HG02973 (cell line): Measurements from ENCODE around the gene RGS7.
"Not testable (repeated sequence)": the region's sequence is repeated elsewhere in the genome, so short reads cannot be mapped to it uniquely, and the experiment has no call there.

ENCODE experiments used
- ATAC-seq: cut with Tn5 transposase; IDR thresholded peaks from one replicate; pipeline ENCODE4 v1.9.1; 2021; ENCODE audit warnings: moderate library complexity; ENCODE audit not compliant: unreplicated experiment

RGS7 gene

DNA sequence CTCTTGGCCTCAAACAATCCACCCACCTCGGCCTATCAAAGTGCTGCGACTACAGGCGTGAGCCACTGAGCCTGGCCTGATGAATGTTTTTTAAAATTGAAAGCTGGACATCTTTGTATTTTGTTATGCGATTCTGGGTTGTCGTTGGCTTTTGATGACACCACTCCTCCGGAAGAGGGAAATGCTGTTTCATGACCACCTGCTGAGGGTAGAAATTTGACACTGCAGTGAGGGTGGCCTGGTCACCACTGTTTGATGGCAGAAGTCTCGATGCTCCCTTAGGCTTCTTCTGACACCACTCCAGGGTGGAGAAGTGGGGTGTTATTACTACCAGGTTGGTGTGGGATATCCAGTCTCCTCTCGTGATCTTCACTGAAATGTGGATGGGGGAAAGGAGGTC, 357.2 kb downstream of the RGS7 start:
- ATAC-seq, result no peak

DNA sequence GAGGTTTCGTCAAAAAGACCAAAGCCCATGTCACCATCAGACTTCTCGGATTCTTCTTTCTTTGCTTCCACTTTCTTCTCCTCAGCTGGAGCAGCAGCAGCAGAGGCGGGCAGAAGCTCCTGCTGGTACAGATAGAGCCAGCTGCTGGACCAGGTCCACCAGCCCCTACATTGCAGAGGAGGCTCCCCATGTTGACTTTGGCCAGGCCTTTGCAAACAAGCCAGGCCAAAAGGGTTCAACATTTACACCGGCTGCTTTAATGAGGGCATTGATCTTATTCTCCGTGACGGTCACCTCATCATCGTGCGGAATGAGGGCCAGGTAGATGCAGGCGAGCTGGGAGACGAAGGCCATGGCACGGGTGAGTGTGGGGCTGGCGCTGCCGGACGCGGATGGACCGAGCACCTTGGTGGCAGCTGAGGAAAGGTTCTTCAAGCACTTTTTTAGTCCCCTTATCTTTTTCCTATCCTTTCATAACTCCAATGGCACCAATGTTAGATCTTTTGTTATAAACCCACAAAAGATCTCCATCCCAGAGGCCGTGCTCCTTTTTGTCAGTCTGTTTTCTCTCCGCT, 358.5 kb downstream of the RGS7 start:
- no peak for ATAC-seq

- no peak for ATAC-seq
Observed at GRCh38 chr1:240998024-240998423, 359.0 kb downstream of the RGS7 start.

DNA sequence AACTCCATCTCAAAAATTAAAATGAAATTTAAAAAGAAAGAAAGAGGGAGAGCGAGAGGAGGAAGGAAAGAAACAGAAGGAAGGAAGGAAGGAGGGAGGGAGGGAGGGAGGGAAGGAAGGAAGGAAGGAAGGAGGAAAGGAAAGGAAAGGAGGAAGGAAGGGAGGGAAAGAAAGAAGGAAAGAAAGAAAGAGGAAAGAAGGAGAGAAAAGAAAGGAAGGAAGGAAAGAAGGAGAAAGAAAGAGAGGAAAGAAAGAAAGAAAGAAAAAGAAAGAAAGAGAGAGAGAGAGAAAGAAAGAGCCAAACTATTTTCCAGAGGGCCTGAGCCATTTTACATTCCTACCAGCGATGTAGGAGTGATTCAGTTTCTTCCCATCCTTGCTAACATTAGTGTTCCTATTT, 364.0 kb downstream of the RGS7 start:
- ATAC-seq, result no peak

DNA sequence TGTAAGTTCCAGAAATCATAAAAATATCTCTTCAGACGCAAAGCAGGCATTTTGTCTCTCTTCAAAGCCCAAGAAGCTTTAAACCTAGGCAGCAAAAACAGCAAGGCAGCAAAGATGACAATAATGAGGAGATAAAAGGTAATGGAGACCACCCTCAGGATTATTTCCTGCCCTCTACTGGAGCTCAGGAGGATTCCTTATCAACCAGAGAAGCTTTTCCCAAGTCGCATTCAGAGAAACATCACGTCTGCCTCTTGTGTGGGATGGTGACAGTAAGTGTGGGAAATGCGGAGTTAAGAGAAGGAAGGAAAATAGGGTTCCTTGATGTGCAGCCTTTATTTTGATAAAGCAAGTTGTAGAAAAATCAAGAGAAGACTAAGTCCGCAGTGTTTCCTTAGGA, 365.8 kb downstream of the RGS7 start:
- ATAC-seq, result no peak

DNA sequence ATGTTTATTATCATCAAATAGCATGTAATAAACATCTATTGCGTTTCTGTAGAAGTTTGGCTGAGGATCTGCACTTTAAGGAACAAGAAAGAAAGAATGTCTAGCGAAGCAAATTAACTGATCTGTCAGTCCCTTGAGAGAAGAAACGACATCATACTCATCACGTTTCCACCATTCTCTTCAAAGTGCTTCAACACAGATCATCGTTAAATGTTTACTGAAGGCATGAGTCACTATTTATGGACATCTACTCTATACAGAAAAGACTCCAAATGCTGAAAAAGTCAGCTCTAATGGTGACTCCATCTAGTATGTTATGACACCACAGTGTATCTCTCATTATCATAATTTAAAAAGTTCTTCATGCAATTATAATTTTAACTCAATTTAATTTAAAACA, 369.1 kb downstream of the RGS7 start:
- no peak for ATAC-seq

GRCh38 chr1:240985081-240985480, 371.9 kb downstream of the RGS7 start:
- no peak for ATAC-seq

DNA sequence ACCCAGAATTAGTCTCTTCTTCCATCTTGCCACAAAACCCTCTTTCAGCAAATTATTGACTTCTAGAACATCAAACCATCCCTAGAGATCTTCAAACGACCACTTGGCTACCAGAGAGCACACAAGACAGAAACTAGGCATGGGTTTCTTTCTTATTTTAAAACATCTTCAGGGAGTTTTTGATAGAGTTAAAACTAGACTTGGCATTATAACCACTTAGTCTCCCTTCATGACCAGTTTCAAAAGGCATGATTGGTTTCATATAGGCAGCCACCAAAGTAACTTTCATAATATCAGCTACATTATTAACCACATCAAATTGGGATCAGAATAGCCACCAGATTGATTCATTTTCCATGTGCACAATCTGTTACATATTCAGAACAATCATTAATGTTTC, 376.7 kb downstream of the RGS7 start:
- ATAC-seq, result no peak

GRCh38 chr1:240976685-240977084, 380.3 kb downstream of the RGS7 start:
- ATAC-seq, result no peak

- ATAC-seq, result no peak
Observed at GRCh38 chr1:240973875-240974274, 383.1 kb downstream of the RGS7 start.

- not testable (repeated sequence) for ATAC-seq
Observed at GRCh38 chr1:240972059-240972458, 384.9 kb downstream of the RGS7 start.

- no peak for ATAC-seq
Observed at GRCh38 chr1:240970253-240970652, 386.8 kb downstream of the RGS7 start.

- ATAC-seq, result no peak
Observed at GRCh38 chr1:240968864-240969263, 388.1 kb downstream of the RGS7 start.

- no peak for ATAC-seq
Observed at GRCh38 chr1:240967070-240967724, 389.8 kb downstream of the RGS7 start.

DNA sequence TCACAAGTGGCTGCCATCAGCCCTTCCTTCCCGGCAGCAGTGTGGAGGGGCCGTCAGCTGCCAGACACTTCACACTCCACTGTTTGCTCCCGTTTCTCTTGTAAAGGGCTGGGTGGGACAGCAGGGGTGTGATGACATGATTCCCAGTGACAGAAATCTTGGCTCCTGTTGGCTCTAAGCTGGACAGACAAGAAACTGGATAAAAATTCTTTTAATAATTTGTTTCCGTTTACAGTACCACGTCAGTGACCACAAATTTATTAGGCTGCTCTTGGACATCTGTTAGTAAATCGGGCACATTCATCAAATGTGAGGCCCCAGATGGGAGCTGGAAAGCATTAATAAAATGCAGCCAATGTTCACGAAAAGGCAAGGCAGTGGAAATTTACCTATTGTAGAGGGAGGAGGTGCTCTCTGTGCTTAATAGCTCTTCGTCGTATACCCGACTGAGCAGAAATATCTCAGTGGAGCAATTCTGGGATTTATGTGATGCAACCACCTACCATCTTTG, 391.4 kb downstream of the RGS7 start:
- no peak for ATAC-seq

GRCh38 chr1:240962086-240962485, 394.9 kb downstream of the RGS7 start:
- ATAC-seq, result no peak

DNA sequence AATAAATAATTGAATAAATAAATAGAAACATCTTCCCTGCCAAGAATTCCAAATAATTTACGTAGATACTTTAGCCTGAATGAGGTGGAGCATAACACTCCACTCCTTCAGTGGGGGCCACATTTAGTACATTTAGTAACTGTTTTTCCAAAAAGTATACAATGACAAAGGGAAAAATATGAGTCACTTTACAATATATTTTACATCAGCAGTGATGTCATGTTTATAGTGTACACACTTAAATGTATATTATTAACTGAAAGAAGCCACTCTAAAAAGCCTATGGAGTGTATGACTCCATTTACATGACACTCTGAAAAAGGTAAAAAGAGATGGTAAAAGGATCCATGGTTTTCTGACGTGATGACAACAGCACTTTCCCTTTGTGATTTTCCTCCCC, 400.6 kb downstream of the RGS7 start:
- ATAC-seq, result no peak

- no peak for ATAC-seq
Observed at GRCh38 chr1:240956020-240956419, 401.0 kb downstream of the RGS7 start.

DNA sequence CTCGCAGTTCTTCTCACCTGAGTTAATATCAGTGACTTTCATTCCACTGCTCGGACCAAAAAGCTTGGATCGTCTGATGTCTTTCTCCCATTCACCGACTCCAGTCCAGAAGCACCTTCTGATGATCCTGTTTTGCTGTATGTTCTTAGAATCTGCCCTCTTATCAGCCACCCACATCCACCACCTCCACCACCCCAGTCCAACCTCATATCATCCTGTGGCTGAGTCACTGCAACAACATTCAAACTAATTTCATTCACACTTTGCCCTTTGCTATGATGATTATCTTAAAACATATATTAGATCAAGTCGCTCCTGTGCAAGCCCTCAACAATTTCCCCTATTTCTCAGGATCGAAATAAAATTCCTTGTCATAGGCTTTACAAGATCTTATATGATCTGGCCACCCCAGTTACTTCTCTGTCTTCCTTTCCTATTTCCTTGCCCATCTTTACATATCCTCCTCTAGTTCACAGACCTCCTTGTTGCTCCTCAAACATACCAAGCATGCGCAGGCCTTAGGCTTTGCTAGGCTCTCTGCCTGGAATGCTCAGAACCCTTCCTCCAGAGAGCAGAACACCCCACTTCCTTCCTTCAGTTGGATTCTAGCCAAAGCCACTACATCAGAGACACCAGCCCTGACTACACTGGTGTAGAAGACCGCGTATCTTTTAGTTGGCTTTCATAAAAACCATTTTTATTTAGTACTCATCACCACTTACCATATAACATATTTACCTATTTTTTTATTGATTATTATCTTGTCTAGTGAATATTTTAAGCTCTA, 409.4 kb downstream of the RGS7 start:
- ATAC-seq, result no peak

DNA sequence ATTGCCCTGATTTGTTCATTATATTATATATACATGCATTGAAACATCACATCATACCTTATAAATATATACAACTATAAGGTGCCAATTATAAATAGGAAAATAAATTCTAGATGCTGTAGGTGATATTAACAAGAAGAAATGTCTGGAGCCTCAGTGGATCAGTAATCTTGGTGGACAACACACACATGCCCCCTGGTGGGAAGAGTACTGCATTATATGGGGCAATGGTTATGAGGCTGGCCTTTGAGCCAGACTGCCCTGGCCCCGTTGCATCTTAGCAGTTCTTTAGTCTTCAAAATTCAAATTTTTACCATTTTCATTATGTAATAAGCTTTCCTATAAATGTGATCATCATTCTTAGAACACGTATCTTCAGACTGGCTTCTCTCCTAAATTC, 410.1 kb downstream of the RGS7 start:
- peak; percentile 70 for ATAC-seq

DNA sequence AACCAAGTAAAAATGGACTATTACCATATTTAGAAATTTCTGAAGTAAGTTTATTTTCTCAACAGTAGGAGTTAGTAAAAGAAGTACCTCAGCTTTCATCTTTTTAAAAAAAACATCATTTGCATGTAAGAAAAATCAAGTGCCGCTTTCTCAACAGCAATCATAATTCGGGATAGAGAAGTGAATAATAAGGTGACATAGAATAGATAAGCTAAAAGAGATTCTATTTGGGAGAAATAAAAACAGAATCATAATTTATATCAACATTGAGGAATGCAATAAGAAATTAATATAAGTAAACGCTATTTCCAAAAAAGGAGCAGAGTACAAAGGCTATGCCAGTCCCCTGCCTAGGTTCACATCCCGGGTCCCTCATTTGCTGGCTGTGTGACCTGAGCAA, 414.1 kb downstream of the RGS7 start:
- ATAC-seq, result no peak
